Measurements from ENCODE around the gene LMX1B. TPM values are rescaled to one million over a fixed set of nuclear protein-coding genes. Genes with fewer than 3 reads are reported as not detected.

The LMX1B gene
- total RNA-seq, 1 donor from 2014 or later, result 0.26 TPM

DNA sequence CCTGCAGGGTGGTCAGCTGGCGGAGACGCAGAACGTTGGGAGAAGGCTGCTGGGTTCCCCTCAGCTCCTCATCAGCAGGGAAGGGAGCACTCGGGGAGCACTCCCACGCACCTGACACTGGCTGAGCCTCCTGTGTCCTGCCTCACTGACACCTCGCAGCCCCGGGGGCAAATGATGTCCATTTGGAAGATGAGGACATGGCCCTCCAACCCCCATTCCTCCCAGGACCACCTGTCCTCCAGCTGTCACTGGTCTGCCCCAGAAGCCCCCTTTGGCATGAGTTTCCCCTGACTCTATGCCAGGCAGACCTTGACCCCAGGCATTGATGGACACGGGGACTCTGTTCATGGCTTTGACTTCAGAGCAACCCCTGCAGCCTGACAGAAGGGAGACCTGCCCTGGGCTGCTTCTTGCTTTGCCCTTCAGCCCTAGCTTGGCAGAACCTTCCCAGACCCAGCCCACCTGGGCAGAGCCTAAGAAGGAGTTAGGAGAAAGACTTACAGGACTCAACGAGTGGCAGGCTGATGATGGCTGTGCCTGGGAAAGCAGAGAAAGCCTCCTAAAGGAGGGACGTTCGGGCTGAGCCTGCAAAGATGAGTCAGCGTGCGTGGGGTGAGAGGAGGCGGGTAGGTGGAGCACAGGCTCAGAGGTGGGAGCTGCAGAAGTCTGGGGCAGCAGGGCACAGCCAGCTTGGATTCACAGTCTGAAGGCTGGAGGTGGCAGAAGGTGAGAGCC lies 90.6 kb downstream of the LMX1B start:
- Mint-ChIP-seq H3K27me3 (ENCODE audit: unreplicated experiment) (peaks cover 13% of the 10 kb centered on the region), H3K4me3 (ENCODE audit: unreplicated experiment) (no peak overlapping the region), H3K9me3 (ENCODE audit: unreplicated experiment) (no peaks in the 10 kb centered on the region), H3K27ac (ENCODE audit: unreplicated experiment) (no peak overlapping the region), H3K36me3 (ENCODE audit: low read depth, unreplicated experiment) (no peaks in the 10 kb centered on the region), H3K4me1 (ENCODE audit: unreplicated experiment) (peaks cover 24% of the 10 kb centered on the region)
- peak; percentile 3 for DNase-seq (ENCODE audit: low spot score)
- no peak for TF ChIP-seq CTCF (IDR thresholded peaks at IDR 0.05; ENCODE audit: unreplicated experiment)

GRCh38 chr9:126704892-126705766 lies 91.4 kb downstream of the LMX1B start:
- peak; percentile 90 for DNase-seq (ENCODE audit: low spot score)
- Mint-ChIP-seq H3K4me1 (ENCODE audit: unreplicated experiment) (peaks cover 24% of the 10 kb centered on the region), H3K4me3 (ENCODE audit: unreplicated experiment) (no peak overlapping the region), H3K27me3 (ENCODE audit: unreplicated experiment) (peaks cover 13% of the 10 kb centered on the region), H3K9me3 (ENCODE audit: unreplicated experiment) (no peaks in the 10 kb centered on the region), H3K27ac (ENCODE audit: unreplicated experiment) (no peak overlapping the region), H3K36me3 (ENCODE audit: low read depth, unreplicated experiment) (no peaks in the 10 kb centered on the region)
- peak; percentile 95 for TF ChIP-seq CTCF (IDR thresholded peaks at IDR 0.05; ENCODE audit: unreplicated experiment)

DNA sequence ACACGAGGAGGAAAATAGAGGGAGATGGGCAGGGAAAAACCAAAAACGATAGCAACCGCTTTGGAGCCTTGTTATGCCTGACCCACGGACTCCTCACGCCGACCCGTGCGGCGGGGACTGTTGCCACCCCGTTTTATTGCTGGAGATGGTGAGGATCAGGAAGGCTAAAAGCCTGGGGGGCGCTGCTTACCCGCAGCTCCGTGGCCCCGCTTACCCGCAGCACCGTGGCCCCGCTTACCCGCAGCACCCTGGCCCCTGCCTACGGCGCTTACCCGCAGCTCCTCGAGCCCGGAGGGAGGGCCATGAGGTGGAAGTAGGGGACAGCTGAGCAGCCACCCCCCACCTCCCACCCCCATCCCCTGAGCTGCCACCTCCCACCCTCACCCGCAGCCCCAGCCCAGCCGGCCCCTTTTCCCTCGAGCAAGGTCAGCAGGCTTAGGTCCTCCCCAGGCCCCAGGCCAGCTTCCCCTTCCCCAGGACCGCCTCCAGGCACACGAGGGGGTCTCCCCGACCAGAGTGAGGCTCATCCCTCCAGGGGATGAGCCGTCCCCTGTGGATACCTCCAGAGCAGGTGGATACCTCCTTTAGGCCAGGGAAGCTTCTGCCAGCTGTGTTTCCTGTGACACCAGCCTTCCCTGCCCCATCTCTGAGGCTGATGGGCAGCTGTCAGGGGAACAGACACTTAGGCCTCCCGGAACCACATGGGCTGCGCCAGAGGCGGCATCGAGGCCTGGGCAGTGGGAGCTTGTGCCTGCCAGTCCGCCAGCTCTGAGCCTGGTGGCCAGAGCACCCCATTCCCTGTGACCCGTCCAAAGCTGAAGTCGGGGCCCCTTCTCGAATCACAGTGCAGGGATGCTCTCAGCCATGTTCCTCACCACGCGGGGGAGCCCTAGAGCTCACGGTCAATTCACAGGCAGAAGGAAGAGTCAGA lies 92.3 kb downstream of the LMX1B start:
- TF ChIP-seq CTCF (IDR thresholded peaks at IDR 0.05; ENCODE audit: unreplicated experiment), result peak; percentile 68
- H3K36me3 Mint-ChIP-seq (ENCODE audit: low read depth, unreplicated experiment), result no peaks in the 10 kb centered on the region
- H3K9me3 Mint-ChIP-seq (ENCODE audit: unreplicated experiment), result no peaks in the 10 kb centered on the region
- no peak overlapping the region for H3K27ac Mint-ChIP-seq (ENCODE audit: unreplicated experiment)
- H3K4me3 Mint-ChIP-seq (ENCODE audit: unreplicated experiment), result no peak overlapping the region
- DNase-seq (ENCODE audit: low spot score), result peak; percentile 75
- H3K4me1 Mint-ChIP-seq (ENCODE audit: unreplicated experiment), result peaks cover 24% of the 10 kb centered on the region
- peaks cover 12% of the 10 kb centered on the region for H3K27me3 Mint-ChIP-seq (ENCODE audit: unreplicated experiment)

DNA sequence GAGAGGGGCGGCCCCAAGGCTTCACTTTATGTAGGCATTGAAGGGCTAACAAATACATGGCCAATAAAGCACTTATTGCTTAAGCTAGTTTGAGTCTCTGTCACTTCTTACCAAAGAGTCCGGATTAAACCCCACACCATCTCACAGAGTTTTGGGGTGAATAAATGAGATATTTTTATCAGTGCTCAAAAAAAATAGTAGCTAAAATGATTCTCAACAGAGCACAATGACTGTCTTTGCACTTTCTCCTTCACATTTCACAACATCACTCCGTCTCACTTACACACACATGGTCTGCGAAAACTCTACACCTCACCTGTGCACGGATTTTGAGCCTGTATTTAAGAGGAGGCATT lies 92.9 kb downstream of the LMX1B start:
- peak; percentile 24 for TF ChIP-seq CTCF (IDR thresholded peaks at IDR 0.05; ENCODE audit: unreplicated experiment)

More for the DNA sequence above, 92.9 kb downstream of the LMX1B start:
- no peak overlapping the region for H3K4me3 Mint-ChIP-seq (ENCODE audit: unreplicated experiment)
- peaks cover 24% of the 10 kb centered on the region for H3K4me1 Mint-ChIP-seq (ENCODE audit: unreplicated experiment)
- no peak for DNase-seq (ENCODE audit: low spot score)
- H3K27ac Mint-ChIP-seq (ENCODE audit: unreplicated experiment), result no peak overlapping the region
- H3K27me3 Mint-ChIP-seq (ENCODE audit: unreplicated experiment), result peaks cover 9% of the 10 kb centered on the region
- no peaks in the 10 kb centered on the region for H3K9me3 Mint-ChIP-seq (ENCODE audit: unreplicated experiment)
- no peaks in the 10 kb centered on the region for H3K36me3 Mint-ChIP-seq (ENCODE audit: low read depth, unreplicated experiment)

All from endothelial cell (in vitro differentiated cells).